WTC11 (cell line): ENCODE measurements around the gene CARD9. TPM values are rescaled to one million over a fixed set of nuclear protein-coding genes. Genes with fewer than 3 reads are reported as not detected.

Experiments used
- ATAC-seq: fragments of 200-7000 bp; cut with Tn5 transposase; 2 replicates; pipeline ENCODE4 v1.10.0; 2021; ENCODE audit warnings: mild to moderate bottlenecking, moderate library complexity
- CTCF ChIA-PET: fragments of 300-600 bp; sonication (Branson Sonifier 250); formaldehyde crosslinking; loops from one replicate; lab custom pipeline; 2021; ENCODE audit warnings: antibody characterized with exemption; lab: Charles Lee
- POLR2A ChIA-PET: fragments of 350-600 bp; sonication (Branson Sonifier 250); formaldehyde crosslinking; loops from one replicate; lab custom pipeline; 2021; ENCODE audit warnings: antibody characterized with exemption; lab: Charles Lee
- DNase-seq: peaks from one replicate; pipeline ENCODE4 v3.0.0; 2021; ENCODE audit warnings: low spot score
- H3K27ac Mint-ChIP-seq: 2 replicates; pipeline ENCODE4 v1.8.0; 2021; ENCODE audit warnings: mixed read lengths
- H3K27me3 Mint-ChIP-seq: 2 replicates; pipeline ENCODE4 v1.8.0; 2021; ENCODE audit warnings: low read depth, mild to moderate bottlenecking, moderate library complexity, mixed read lengths
- H3K36me3 Mint-ChIP-seq: 2 replicates; pipeline ENCODE4 v1.8.0; 2021; ENCODE audit warnings: mixed read lengths
- H3K4me1 Mint-ChIP-seq: 2 replicates; pipeline ENCODE4 v1.8.0; 2022; ENCODE audit warnings: mixed read lengths
- H3K4me3 Mint-ChIP-seq: 2 replicates; pipeline ENCODE4 v1.8.0; 2021; ENCODE audit warnings: mild to moderate bottlenecking, moderate library complexity, mixed read lengths
- H3K9me3 Mint-ChIP-seq: 2 replicates; pipeline ENCODE4 v1.8.0; 2021; ENCODE audit warnings: mixed read lengths
- CREB1 ChIP-seq: sonication (generic); formaldehyde crosslinking; IDR thresholded peaks from 2 replicates; pipeline ENCODE4 v1.8.0; 2023; ENCODE audit warnings: mild to moderate bottlenecking, missing genetic modification reagents
- E2F1 ChIP-seq: sonication (generic); formaldehyde crosslinking; IDR thresholded peaks from 2 replicates; pipeline ENCODE4 v1.8.0; 2022; ENCODE audit warnings: mild to moderate bottlenecking, missing genetic modification reagents
- E2F5 ChIP-seq: sonication (generic); formaldehyde crosslinking; IDR thresholded peaks from 2 replicates; pipeline ENCODE4 v1.8.1; 2022; ENCODE audit warnings: mild to moderate bottlenecking, moderate library complexity, missing genetic modification reagents
- GABPB1 ChIP-seq: sonication (generic); formaldehyde crosslinking; IDR thresholded peaks from 2 replicates; pipeline ENCODE4 v1.8.1; 2023; ENCODE audit warnings: mild to moderate bottlenecking, missing genetic modification reagents
- HMGA2 ChIP-seq: fragments of 250-450 bp; sonication (Bioruptor Pico); IDR thresholded peaks from 2 replicates; pipeline ENCODE4 v1.4.0; 2021; ENCODE audit warnings: mild to moderate bottlenecking, moderate library complexity
- IRF1 ChIP-seq: sonication (generic); formaldehyde crosslinking; IDR thresholded peaks from 2 replicates; pipeline ENCODE4 v1.8.0; 2023; ENCODE audit warnings: missing genetic modification reagents
- JUN ChIP-seq: sonication (generic); formaldehyde crosslinking; IDR thresholded peaks from 2 replicates; pipeline ENCODE4 v1.8.0; 2023; ENCODE audit warnings: mild to moderate bottlenecking, missing genetic modification reagents
- NFE2L1 ChIP-seq: sonication (generic); formaldehyde crosslinking; IDR thresholded peaks from 2 replicates; pipeline ENCODE4 v1.8.1; 2023; ENCODE audit warnings: missing genetic modification reagents
- NFYB ChIP-seq: sonication (generic); formaldehyde crosslinking; conservative IDR thresholded peaks from 2 replicates; pipeline ENCODE4 v1.8.0; 2022; ENCODE audit warnings: low read depth, missing genetic modification reagents
- NR1H2 ChIP-seq: sonication (generic); formaldehyde crosslinking; IDR thresholded peaks from 2 replicates; pipeline ENCODE4 v1.9.0; 2021; ENCODE audit warnings: mild to moderate bottlenecking, moderate library complexity, missing genetic modification reagents
- PREB ChIP-seq: sonication (generic); formaldehyde crosslinking; IDR thresholded peaks from 2 replicates; pipeline ENCODE4 v1.8.1; 2022; ENCODE audit warnings: mild to moderate bottlenecking, missing genetic modification reagents, moderate library complexity, borderline replicate concordance
- RELA ChIP-seq: sonication (generic); formaldehyde crosslinking; IDR thresholded peaks from 2 replicates; pipeline ENCODE4 v1.8.1; 2022; ENCODE audit warnings: missing genetic modification reagents, mild to moderate bottlenecking, borderline replicate concordance
- SMAD4 ChIP-seq: sonication (generic); formaldehyde crosslinking; IDR thresholded peaks from 2 replicates; pipeline ENCODE4 v1.8.0; 2022; ENCODE audit warnings: mild to moderate bottlenecking, missing genetic modification reagents
- TEAD1 ChIP-seq: sonication (generic); formaldehyde crosslinking; IDR thresholded peaks from 2 replicates; pipeline ENCODE4 v1.8.0; 2022; ENCODE audit warnings: mild to moderate bottlenecking, missing genetic modification reagents
- ZNF138 ChIP-seq: sonication (generic); formaldehyde crosslinking; conservative IDR thresholded peaks from 2 replicates; pipeline ENCODE4 v1.8.1; 2022; ENCODE audit warnings: mild to moderate bottlenecking, moderate library complexity, missing genetic modification reagents
- ZNF281 ChIP-seq: sonication (generic); formaldehyde crosslinking; IDR thresholded peaks from 2 replicates; pipeline ENCODE4 v1.8.0; 2023; ENCODE audit warnings: mild to moderate bottlenecking, missing genetic modification reagents
- ZNF317 ChIP-seq: sonication (generic); formaldehyde crosslinking; IDR thresholded peaks from 2 replicates; pipeline ENCODE4 v1.8.1; 2023; ENCODE audit warnings: low read depth, mild to moderate bottlenecking, moderate library complexity, missing genetic modification reagents, borderline replicate concordance
- total RNA-seq: library from RNA; stranded (reverse); gene quantifications from 3 replicates; pipeline ENCODE4 v1.2.3, GENCODE V29; 2021
- TF ChIP-seq, protein P1 (sequence below): sonication (generic); formaldehyde crosslinking; IDR thresholded peaks from 2 replicates; pipeline ENCODE4 v1.8.1; 2023; ENCODE audit warnings: mild to moderate bottlenecking, missing genetic modification reagents
- TF ChIP-seq, protein P2 (sequence below): sonication (generic); formaldehyde crosslinking; IDR thresholded peaks from 2 replicates; pipeline ENCODE4 v1.8.1; 2023; ENCODE audit warnings: mild to moderate bottlenecking, missing genetic modification reagents, borderline replicate concordance

Gene CARD9
- total RNA-seq, 1 experiment from 2014 or later, result 0.96 TPM

DNA sequence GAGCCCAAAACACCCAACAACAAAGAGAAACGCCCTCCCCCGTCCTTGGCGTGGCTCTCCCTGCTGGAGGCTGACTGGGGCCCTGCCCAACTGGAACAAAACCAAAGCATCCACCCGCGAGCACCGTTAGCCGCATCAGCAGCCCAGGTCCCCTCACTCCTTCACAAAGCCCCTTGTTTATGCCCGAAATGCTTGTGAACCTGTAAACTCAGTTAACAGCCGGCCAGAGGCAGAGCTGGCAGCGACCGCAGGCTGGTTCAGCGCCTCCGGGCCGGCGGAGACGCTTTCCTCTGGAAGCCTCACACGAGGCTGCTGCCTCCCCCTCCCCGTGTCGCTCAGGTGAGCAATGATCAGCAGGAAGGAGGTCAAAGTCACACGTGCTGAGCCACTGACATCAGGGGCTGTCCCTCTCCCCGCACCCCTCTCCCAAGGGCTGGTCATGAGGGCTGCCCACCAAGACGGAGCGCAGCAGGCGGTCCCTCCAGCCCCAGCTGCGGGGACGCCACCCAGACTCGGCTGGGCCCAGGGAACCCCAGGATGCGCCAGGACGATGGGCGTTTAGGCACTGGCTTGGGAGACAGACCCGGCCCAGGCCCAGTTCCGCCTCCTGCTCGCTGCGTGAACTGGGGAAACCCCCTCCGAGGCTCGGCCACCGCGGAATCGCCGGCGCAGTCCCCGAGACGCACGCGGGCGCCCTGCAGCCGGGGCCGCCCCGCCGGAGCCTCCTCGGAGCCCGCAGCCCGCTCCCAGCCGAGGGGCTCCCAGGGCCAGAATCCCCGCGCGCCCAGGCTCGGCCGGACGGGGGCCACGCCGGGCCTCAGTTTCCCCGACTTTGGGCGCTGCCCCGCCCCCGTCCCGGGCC lies 25.9 kb upstream of the CARD9 start (continued):
- TF ChIP-seq E2F5, result 0 out of 2 replicates have a peak, but pooled peaks have one; percentile 22
- TF ChIP-seq JUN (CRISPR knock-in tag), result 0 out of 2 replicates have a peak, but pooled peaks have one; percentile 43

GRCh38 chr9:136398286-136398685 lies 24.8 kb upstream of the CARD9 start:
- Mint-ChIP-seq H3K27me3 (no peaks in the 10 kb centered on the region), H3K27ac (no peak overlapping the region), H3K4me3 (peak overlapping the region; percentile 88), H3K9me3 (no peaks in the 10 kb centered on the region), H3K4me1 (peaks cover 9% of the 10 kb centered on the region), H3K36me3 (peaks cover 36% of the 10 kb centered on the region)
- POLR2A ChIA-PET, result no interaction called here
- DNase-seq (no peak), ATAC-seq (no peak)
- CTCF ChIA-PET, result interaction anchor here (0.8 to 2.0 kb wide), 2 partner anchors 13 to 35 kb away, joined by 3 to 7 read pairs; no protein-coding TSS in a partner anchor
- TF ChIP-seq, protein P1, sequence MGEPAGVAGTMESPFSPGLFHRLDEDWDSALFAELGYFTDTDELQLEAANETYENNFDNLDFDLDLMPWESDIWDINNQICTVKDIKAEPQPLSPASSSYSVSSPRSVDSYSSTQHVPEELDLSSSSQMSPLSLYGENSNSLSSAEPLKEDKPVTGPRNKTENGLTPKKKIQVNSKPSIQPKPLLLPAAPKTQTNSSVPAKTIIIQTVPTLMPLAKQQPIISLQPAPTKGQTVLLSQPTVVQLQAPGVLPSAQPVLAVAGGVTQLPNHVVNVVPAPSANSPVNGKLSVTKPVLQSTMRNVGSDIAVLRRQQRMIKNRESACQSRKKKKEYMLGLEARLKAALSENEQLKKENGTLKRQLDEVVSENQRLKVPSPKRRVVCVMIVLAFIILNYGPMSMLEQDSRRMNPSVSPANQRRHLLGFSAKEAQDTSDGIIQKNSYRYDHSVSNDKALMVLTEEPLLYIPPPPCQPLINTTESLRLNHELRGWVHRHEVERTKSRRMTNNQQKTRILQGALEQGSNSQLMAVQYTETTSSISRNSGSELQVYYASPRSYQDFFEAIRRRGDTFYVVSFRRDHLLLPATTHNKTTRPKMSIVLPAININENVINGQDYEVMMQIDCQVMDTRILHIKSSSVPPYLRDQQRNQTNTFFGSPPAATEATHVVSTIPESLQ (CRISPR knock-in tag), result no peak
- TF ChIP-seq PREB, result no peak
- TF ChIP-seq IRF1 (CRISPR knock-in tag), result no peak
- TF ChIP-seq ZNF317, result no peak
- TF ChIP-seq TEAD1 (CRISPR knock-in tag), result no peak
- no peak for TF ChIP-seq NFYB (CRISPR knock-in tag)
- no peak for TF ChIP-seq RELA
- no peak for TF ChIP-seq E2F1 (CRISPR knock-in tag)
- no peak for TF ChIP-seq JUN (CRISPR knock-in tag)
- no peak for TF ChIP-seq ZNF281 (CRISPR knock-in tag)
- TF ChIP-seq, protein P2, sequence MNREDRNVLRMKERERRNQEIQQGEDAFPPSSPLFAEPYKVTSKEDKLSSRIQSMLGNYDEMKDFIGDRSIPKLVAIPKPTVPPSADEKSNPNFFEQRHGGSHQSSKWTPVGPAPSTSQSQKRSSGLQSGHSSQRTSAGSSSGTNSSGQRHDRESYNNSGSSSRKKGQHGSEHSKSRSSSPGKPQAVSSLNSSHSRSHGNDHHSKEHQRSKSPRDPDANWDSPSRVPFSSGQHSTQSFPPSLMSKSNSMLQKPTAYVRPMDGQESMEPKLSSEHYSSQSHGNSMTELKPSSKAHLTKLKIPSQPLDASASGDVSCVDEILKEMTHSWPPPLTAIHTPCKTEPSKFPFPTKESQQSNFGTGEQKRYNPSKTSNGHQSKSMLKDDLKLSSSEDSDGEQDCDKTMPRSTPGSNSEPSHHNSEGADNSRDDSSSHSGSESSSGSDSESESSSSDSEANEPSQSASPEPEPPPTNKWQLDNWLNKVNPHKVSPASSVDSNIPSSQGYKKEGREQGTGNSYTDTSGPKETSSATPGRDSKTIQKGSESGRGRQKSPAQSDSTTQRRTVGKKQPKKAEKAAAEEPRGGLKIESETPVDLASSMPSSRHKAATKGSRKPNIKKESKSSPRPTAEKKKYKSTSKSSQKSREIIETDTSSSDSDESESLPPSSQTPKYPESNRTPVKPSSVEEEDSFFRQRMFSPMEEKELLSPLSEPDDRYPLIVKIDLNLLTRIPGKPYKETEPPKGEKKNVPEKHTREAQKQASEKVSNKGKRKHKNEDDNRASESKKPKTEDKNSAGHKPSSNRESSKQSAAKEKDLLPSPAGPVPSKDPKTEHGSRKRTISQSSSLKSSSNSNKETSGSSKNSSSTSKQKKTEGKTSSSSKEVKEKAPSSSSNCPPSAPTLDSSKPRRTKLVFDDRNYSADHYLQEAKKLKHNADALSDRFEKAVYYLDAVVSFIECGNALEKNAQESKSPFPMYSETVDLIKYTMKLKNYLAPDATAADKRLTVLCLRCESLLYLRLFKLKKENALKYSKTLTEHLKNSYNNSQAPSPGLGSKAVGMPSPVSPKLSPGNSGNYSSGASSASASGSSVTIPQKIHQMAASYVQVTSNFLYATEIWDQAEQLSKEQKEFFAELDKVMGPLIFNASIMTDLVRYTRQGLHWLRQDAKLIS (CRISPR knock-in tag), result no peak
- no peak for TF ChIP-seq SMAD4
- no peak for TF ChIP-seq CREB1 (CRISPR knock-in tag)
- no peak for TF ChIP-seq NFE2L1 (CRISPR knock-in tag)
- TF ChIP-seq HMGA2 (CRISPR knock-in tag), result no peak
- no peak for TF ChIP-seq GABPB1 (CRISPR knock-in tag)
- no peak for TF ChIP-seq ZNF138 (CRISPR knock-in tag)
- TF ChIP-seq NR1H2 (CRISPR knock-in tag), result no peak
